Endodermal cell (in vitro differentiated cells): ENCODE measurements around the gene TASOR2. TPM values are rescaled to one million over a fixed set of nuclear protein-coding genes. Genes with fewer than 3 reads are reported as not detected.

Source experiments
- DNase-seq: peaks from one replicate; pipeline ENCODE4 v3.0.0-alpha.2; 2017
- H3K27ac ChIP-seq: 2 replicates; pipeline ENCODE4 v1.5.1; 2013; ENCODE audit warnings: mild to moderate bottlenecking, low read depth, low read length, moderate library complexity
- H3K27me3 ChIP-seq: 2 replicates; pipeline ENCODE4 v1.6.1; 2013; ENCODE audit warnings: mild to moderate bottlenecking, low read length, moderate library complexity; ENCODE audit not compliant: insufficient read depth, control insufficient read depth, poor library complexity, severe bottlenecking
- H3K36me3 ChIP-seq: 2 replicates; pipeline ENCODE4 v1.7.0; 2013; ENCODE audit warnings: mild to moderate bottlenecking, low read length, moderate library complexity; ENCODE audit not compliant: control insufficient read depth, insufficient read depth
- H3K4me1 ChIP-seq: one replicate; pipeline ENCODE4 v1.7.0; 2013; ENCODE audit warnings: low read length; ENCODE audit not compliant: control insufficient read depth, insufficient read depth
- H3K4me3 ChIP-seq: 2 replicates; pipeline ENCODE4 v1.5.1; 2013; ENCODE audit warnings: mild to moderate bottlenecking, low read length, moderate library complexity
- H3K9ac ChIP-seq: 2 replicates; pipeline ENCODE4 v1.6.1; 2013; ENCODE audit warnings: mild to moderate bottlenecking, low read length, moderate library complexity; ENCODE audit not compliant: poor library complexity, severe bottlenecking; ENCODE audit errors: extremely low read depth
- H3K9me3 ChIP-seq: 2 replicates; pipeline ENCODE4 v1.6.1; 2013; ENCODE audit warnings: mild to moderate bottlenecking, low read length, moderate library complexity; ENCODE audit not compliant: control insufficient read depth
- H3K27ac Mint-ChIP-seq: 2 replicates; pipeline ENCODE4 v1.8.0; 2020; ENCODE audit warnings: mixed read lengths
- H3K27me3 Mint-ChIP-seq: 2 replicates; pipeline ENCODE4 v1.8.0; 2021; ENCODE audit warnings: mild to moderate bottlenecking, mixed read lengths; ENCODE audit not compliant: insufficient read depth
- H3K36me3 Mint-ChIP-seq: 2 replicates; pipeline ENCODE4 v1.8.0; 2020; ENCODE audit warnings: low read depth, mixed read lengths
- H3K4me1 Mint-ChIP-seq: 2 replicates; pipeline ENCODE4 v1.8.0; 2020; ENCODE audit warnings: mixed read lengths
- H3K4me3 Mint-ChIP-seq: 2 replicates; pipeline ENCODE4 v1.8.0; 2020; ENCODE audit warnings: mild to moderate bottlenecking, moderate library complexity, mixed read lengths
- H3K9me3 Mint-ChIP-seq: 2 replicates; pipeline ENCODE4 v1.8.0; 2020; ENCODE audit warnings: mild to moderate bottlenecking, mixed read lengths
- WGBS, 2 experiments: methylation state at CpG; one replicate each; pipeline versions ENCODE4 v1.1.5 to v1.1.7; 2013; ENCODE audit warnings: missing lambda C conversion rate in 2 of 2, mixed read lengths in 1 of 2; ENCODE audit not compliant: insufficient coverage in 1 of 2, insufficient read length in 1 of 2; 5-methylcytosine and 5-hydroxymethylcytosine counted together
- total RNA-seq, 2 donors: library from RNA; stranded (reverse); fragmentation: NEBNext Ultra II Directional in 1 of 2; extraction: Animal tissue kit (Norgen Biotek cat#: 25700) in 1 of 2; gene quantifications; 2 replicates in 1 of 2; 3 replicates in 1 of 2; pipeline ENCODE4 v1.2.1, GENCODE V29; 2021
- TF ChIP-seq, protein P1 (sequence below): fragments of 200-600 bp; sonication (generic); conservative IDR thresholded peaks from 2 replicates; pipeline ENCODE4 v1.5.0; 2021; ENCODE audit warnings: antibody characterized with exemption, mild to moderate bottlenecking

The TASOR2 gene
- total RNA-seq, 2 donors from 2014 or later, result 47.1 to 53.0 TPM

DNA sequence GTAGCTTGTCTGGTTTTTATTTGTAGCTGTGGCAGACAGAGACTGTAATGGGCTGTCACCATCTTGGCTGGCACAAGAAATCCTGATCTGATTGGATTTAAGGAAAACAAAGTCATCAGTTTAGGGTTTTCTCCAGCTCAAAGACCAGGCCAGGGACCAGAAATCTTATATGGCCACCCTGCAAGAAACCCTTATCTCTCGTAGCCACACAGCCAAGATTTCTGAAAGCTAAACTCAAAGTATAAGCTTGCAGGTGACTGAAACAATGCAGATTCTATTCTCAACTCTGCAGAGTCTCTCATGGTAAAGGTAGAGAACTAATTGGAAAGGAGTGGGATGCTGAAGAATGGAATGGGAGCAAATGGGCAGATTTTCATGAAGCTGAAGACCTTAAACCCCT, 15.0 kb upstream of the TASOR2 start:
- no peaks in the 10 kb centered on the region for H3K4me1 ChIP-seq
- H3K27ac Mint-ChIP-seq, result no peak overlapping the region
- H3K27me3 ChIP-seq, result peaks cover 7% of the 10 kb centered on the region
- H3K36me3 ChIP-seq, result no peaks in the 10 kb centered on the region
- peaks cover 22% of the 10 kb centered on the region for H3K27me3 Mint-ChIP-seq
- peaks cover 3% of the 10 kb centered on the region for H3K4me1 Mint-ChIP-seq
- peaks cover 12% of the 10 kb centered on the region for H3K9me3 Mint-ChIP-seq
- H3K9me3 ChIP-seq, result peaks cover 6% of the 10 kb centered on the region
- H3K4me3 Mint-ChIP-seq, result no peak overlapping the region
- H3K27ac ChIP-seq, result no peak overlapping the region
- H3K36me3 Mint-ChIP-seq, result no peaks in the 10 kb centered on the region
- H3K9ac ChIP-seq, result no peak overlapping the region
- DNase-seq, result no peak
- TF ChIP-seq, protein P1, sequence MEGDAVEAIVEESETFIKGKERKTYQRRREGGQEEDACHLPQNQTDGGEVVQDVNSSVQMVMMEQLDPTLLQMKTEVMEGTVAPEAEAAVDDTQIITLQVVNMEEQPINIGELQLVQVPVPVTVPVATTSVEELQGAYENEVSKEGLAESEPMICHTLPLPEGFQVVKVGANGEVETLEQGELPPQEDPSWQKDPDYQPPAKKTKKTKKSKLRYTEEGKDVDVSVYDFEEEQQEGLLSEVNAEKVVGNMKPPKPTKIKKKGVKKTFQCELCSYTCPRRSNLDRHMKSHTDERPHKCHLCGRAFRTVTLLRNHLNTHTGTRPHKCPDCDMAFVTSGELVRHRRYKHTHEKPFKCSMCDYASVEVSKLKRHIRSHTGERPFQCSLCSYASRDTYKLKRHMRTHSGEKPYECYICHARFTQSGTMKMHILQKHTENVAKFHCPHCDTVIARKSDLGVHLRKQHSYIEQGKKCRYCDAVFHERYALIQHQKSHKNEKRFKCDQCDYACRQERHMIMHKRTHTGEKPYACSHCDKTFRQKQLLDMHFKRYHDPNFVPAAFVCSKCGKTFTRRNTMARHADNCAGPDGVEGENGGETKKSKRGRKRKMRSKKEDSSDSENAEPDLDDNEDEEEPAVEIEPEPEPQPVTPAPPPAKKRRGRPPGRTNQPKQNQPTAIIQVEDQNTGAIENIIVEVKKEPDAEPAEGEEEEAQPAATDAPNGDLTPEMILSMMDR, result no peak
- no peak overlapping the region for H3K4me3 ChIP-seq
- WGBS, 2 experiments, result 91 to 100% methylated on average over 1 of the region's 1 CpG

DNA sequence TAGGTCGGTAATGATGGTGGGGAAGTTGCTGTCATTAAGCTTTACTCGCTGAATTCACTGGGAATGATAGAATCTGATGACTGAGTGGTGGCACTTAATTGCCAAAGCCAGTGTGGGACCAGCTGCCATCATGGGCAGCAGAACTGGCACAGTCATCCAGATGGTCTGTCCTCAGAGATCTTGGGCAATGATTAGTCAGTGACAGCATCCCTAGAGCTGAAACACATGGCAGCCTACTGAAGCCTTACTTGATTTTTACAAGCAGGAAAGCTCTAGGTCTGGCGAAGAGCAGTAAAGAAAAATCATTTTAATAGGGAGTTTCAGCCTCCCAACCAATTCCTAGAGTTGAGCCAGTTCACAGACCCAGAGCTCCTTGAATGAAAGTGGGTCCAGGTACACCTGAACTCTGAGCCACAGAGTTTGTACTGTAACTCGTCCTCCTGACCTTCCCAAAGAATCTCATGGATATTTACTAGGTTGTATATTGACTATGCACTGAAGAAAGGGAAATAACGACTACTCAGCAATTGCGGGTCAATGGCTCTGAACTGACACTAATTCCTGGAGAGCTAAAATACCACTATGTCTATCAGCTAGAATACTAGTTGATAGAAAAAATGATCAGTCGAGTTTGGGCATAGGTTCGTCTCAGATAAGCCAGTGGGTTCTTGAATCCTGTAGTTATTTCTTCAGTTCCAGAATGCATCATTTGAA, 13.8 kb upstream of the TASOR2 start:
- TF ChIP-seq, protein P1, result no peak
- no peak overlapping the region for H3K9ac ChIP-seq
- 87 to 91% methylated on average over 5 to 8 of the region's 8 CpGs for WGBS, 2 experiments

DNA sequence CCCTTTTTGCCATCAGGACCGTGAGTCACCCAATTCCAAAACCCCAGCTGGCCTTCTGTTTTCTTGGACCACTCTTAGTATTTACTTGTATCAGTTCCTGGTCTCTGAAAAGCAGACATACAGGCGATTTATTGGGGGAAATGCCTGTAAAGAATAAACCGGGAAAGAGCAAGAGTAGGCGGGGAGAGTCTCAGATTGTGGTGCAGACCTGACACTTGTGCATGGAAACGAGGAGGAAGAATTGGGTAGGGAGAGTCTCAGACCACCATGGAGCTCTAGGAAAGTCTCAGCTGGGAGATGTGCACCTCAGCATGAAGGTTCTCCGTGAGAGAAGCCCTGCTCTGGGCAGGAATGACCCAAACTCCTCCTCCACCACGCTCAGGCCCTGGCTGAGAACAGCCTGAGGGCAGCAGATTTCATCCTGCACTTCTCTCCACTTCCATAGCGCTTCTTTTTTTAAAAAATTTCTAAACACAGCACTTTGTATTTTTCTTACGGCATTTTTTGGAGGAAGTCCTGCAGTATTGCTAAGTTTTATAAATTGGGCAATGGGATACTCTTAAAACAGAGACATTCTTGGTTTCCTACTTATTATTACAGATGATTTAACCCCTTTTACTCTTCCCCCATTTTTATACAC, 6.1 kb upstream of the TASOR2 start:
- H3K4me1 ChIP-seq, result no peaks in the 10 kb centered on the region
- WGBS, 2 experiments, result 80 to 90% methylated on average over 2 to 9 of the region's 9 CpGs
- Mint-ChIP-seq H3K4me1 (no peaks in the 10 kb centered on the region), H3K4me3 (no peak overlapping the region), H3K9me3 (peaks cover 12% of the 10 kb centered on the region), H3K27ac (no peak overlapping the region), H3K27me3 (peaks cover 72% of the 10 kb centered on the region), H3K36me3 (no peaks in the 10 kb centered on the region)
- H3K9me3 ChIP-seq, result peaks cover 7% of the 10 kb centered on the region
- peaks cover 62% of the 10 kb centered on the region for H3K27me3 ChIP-seq
- no peak overlapping the region for H3K27ac ChIP-seq
- H3K36me3 ChIP-seq, result no peaks in the 10 kb centered on the region
- DNase-seq, result no peak
- TF ChIP-seq, protein P1, result no peak
- no peak overlapping the region for H3K4me3 ChIP-seq
- H3K9ac ChIP-seq, result no peak overlapping the region

More for the DNA sequence above, 13.8 kb upstream of the TASOR2 start:
- Histone ChIP-seq H3K36me3 (no peaks in the 10 kb centered on the region), H3K27ac (no peak overlapping the region), H3K4me3 (no peak overlapping the region), H3K9me3 (peaks cover 7% of the 10 kb centered on the region), H3K27me3 (peaks cover 7% of the 10 kb centered on the region), H3K4me1 (no peaks in the 10 kb centered on the region)
- no peaks in the 10 kb centered on the region for H3K36me3 Mint-ChIP-seq
- H3K27ac Mint-ChIP-seq, result no peak overlapping the region
- no peak overlapping the region for H3K4me3 Mint-ChIP-seq
- no peak for DNase-seq
- peaks cover 25% of the 10 kb centered on the region for H3K27me3 Mint-ChIP-seq
- peaks cover under 1% of the 10 kb centered on the region for H3K4me1 Mint-ChIP-seq
- H3K9me3 Mint-ChIP-seq, result peaks cover 15% of the 10 kb centered on the region
